H1 (cell line): ENCODE data around the gene SYT2. TPM values are rescaled to one million over a fixed set of nuclear protein-coding genes. Genes with fewer than 3 reads are reported as not detected.

Experiments
- CTCF ChIA-PET: fragments of 300-600 bp; sonication (Branson Sonifier 250); formaldehyde crosslinking; loops from one replicate; lab custom pipeline; 2021; ENCODE audit not compliant: partially characterized antibody; lab: Charles Lee
- POLR2A ChIA-PET: fragments of 300-600 bp; sonication (Branson Sonifier 250); formaldehyde crosslinking; loops from one replicate; lab custom pipeline; 2021; ENCODE audit warnings: inconsistent platforms; ENCODE audit not compliant: partially characterized antibody; lab: Charles Lee
- DNase-seq, 2 experiments: peaks; one replicate each; pipeline versions ENCODE4 v3.0.0 to v3.0.0-alpha.2; 2010 to 2022; ENCODE audit warnings: low spot score in 2 of 2, low read depth in 1 of 2, mixed read lengths in 1 of 2
- FAIRE-seq: peaks from 2 replicates; lab custom pipeline; 2011; peaks lifted over from hg19 to GRCh38; lab: Jason Lieb, UNC
- H2AFZ ChIP-seq: 2 replicates; pipeline ENCODE4 v1.8.1; 2012; ENCODE audit warnings: low read length, inconsistent platforms
- H2AK5ac ChIP-seq: 2 replicates; pipeline ENCODE4 v1.6.1; 2013; ENCODE audit warnings: low read depth, low read length
- H2BK120ac ChIP-seq: replicated peaks from 2 replicates; pipeline ENCODE3; 2013; ENCODE audit warnings: low read depth, low read length, inconsistent platforms
- H2BK12ac ChIP-seq: 2 replicates; pipeline ENCODE4 v1.6.1; 2013; ENCODE audit warnings: low read depth, low read length
- H2BK15ac ChIP-seq: 2 replicates; pipeline ENCODE4 v1.6.1; 2013; ENCODE audit warnings: low read length
- H2BK20ac ChIP-seq: 2 replicates; pipeline ENCODE4 v1.6.1; 2013; ENCODE audit warnings: low read length
- H2BK5ac ChIP-seq: 2 replicates; pipeline ENCODE4 v1.6.1; 2013; ENCODE audit warnings: low read depth, low read length
- H3K14ac ChIP-seq: 2 replicates; pipeline ENCODE4 v1.6.1; 2013; ENCODE audit warnings: inconsistent platforms; ENCODE audit not compliant: insufficient read length
- H3K18ac ChIP-seq: 2 replicates; pipeline ENCODE4 v1.6.1; 2013; ENCODE audit warnings: low read length; ENCODE audit errors: extremely low read depth
- H3K23ac ChIP-seq: 2 replicates; pipeline ENCODE4 v1.6.1; 2013; ENCODE audit warnings: inconsistent platforms; ENCODE audit not compliant: insufficient read length
- H3K23me2 ChIP-seq: 2 replicates; pipeline ENCODE4 v1.6.1; 2013; ENCODE audit warnings: low read depth, low read length
- H3K27ac ChIP-seq: 2 replicates; pipeline ENCODE4 v1.6.1; 2011; ENCODE audit warnings: low read depth, low read length, inconsistent platforms
- H3K27me3 ChIP-seq, 4 experiments: replicated peaks in 1 of 4; 1 replicate in 1 of 4; 2 replicates in 3 of 4; pipeline versions ENCODE4 v1.6.1 to v1.8.1; 2011 to 2013; ENCODE audit warnings: low read length in 3 of 4, mild to moderate bottlenecking in 3 of 4, inconsistent platforms in 2 of 4, mixed read lengths in 2 of 4, moderate library complexity in 1 of 4; ENCODE audit not compliant: control insufficient read depth in 3 of 4, insufficient read depth in 3 of 4; ENCODE audit errors: extremely low read depth in 1 of 4
- H3K36me3 ChIP-seq, 4 experiments: 2 replicates each; pipeline versions ENCODE4 v1.6.1 to v1.8.1; 2011 to 2013; ENCODE audit warnings: mild to moderate bottlenecking in 4 of 4, low read length in 3 of 4, moderate library complexity in 2 of 4, control low read depth in 1 of 4, inconsistent platforms in 1 of 4; ENCODE audit not compliant: insufficient read depth in 4 of 4, control insufficient read depth in 2 of 4
- H3K4ac ChIP-seq: replicated peaks from 2 replicates; pipeline ENCODE3; 2013; ENCODE audit warnings: low read length, low read depth, mixed read lengths, inconsistent platforms; ENCODE audit not compliant: insufficient read length
- H3K4me1 ChIP-seq, 4 experiments: replicated peaks in 1 of 4; 1 replicate in 1 of 4; 2 replicates in 3 of 4; pipeline versions ENCODE4 v1.6.1 to v1.8.1; 2011 to 2013; ENCODE audit warnings: low read length in 3 of 4, inconsistent platforms in 2 of 4, mixed read lengths in 1 of 4; ENCODE audit not compliant: insufficient read depth in 4 of 4, control insufficient read depth in 3 of 4
- H3K4me2 ChIP-seq, 2 experiments: 2 replicates each; pipeline versions ENCODE4 v1.6.1 to v1.8.1; 2011 to 2013; ENCODE audit warnings: low read depth in 2 of 2, low read length in 2 of 2, control low read depth in 1 of 2, inconsistent platforms in 1 of 2, mild to moderate bottlenecking in 1 of 2; ENCODE audit not compliant: insufficient read depth in 1 of 2
- H3K4me3 ChIP-seq, 4 experiments: fragments of 200-600, 300-600 bp in 1 of 4; sonication (generic), shearing (Covaris generic), sonication (Bioruptor Twin) in 1 of 4; 2 replicates each; pipeline versions ENCODE4 v1.5.1 to v1.8.1; 2011 to 2016; ENCODE audit warnings: low read length in 4 of 4, low read depth in 3 of 4, control low read depth in 2 of 4, inconsistent platforms in 2 of 4, mild to moderate bottlenecking in 2 of 4, mixed read lengths in 1 of 4, moderate library complexity in 1 of 4; ENCODE audit not compliant: insufficient read depth in 2 of 4; ENCODE audit errors: extremely low read depth in 1 of 4
- H3K56ac ChIP-seq: replicated peaks from 2 replicates; pipeline ENCODE3; 2013; ENCODE audit warnings: low read depth, mild to moderate bottlenecking, mixed read lengths, low read length, inconsistent platforms; ENCODE audit not compliant: insufficient read length
- H3K79me1 ChIP-seq: 2 replicates; pipeline ENCODE4 v1.6.1; 2013; ENCODE audit warnings: low read depth, low read length, control low read depth
- H3K79me2 ChIP-seq, 2 experiments: 2 replicates each; pipeline versions ENCODE4 v1.6.1 to v1.8.1; 2012 to 2013; ENCODE audit warnings: low read length in 2 of 2, mild to moderate bottlenecking in 2 of 2, inconsistent platforms in 1 of 2; ENCODE audit not compliant: insufficient read depth in 2 of 2, control insufficient read depth in 1 of 2
- H3K9ac ChIP-seq, 4 experiments: replicated peaks in 1 of 4; 1 replicate in 1 of 4; 2 replicates in 3 of 4; pipeline versions ENCODE4 v1.6.1 to v1.8.1; 2011 to 2013; ENCODE audit warnings: low read depth in 3 of 4, low read length in 3 of 4, control low read depth in 2 of 4, mild to moderate bottlenecking in 2 of 4, moderate library complexity in 2 of 4, inconsistent platforms in 1 of 4; ENCODE audit errors: extremely low read depth in 1 of 4
- H3K9me3 ChIP-seq, 2 experiments: 2 replicates each; pipeline versions ENCODE4 v1.6.1 to v1.8.1; 2012 to 2013; ENCODE audit warnings: mild to moderate bottlenecking in 2 of 2, moderate library complexity in 2 of 2, control low read depth in 1 of 2, inconsistent platforms in 1 of 2, low read depth in 1 of 2, low read length in 1 of 2, mixed read lengths in 1 of 2; ENCODE audit not compliant: insufficient read depth in 2 of 2
- H4K20me1 ChIP-seq, 2 experiments: replicated peaks in 1 of 2; 2 replicates each; pipeline versions ENCODE3 to v1.8.1; 2011 to 2013; ENCODE audit warnings: inconsistent platforms in 2 of 2, low read length in 2 of 2, mild to moderate bottlenecking in 1 of 2; ENCODE audit not compliant: insufficient read depth in 2 of 2, control insufficient read depth in 1 of 2
- H4K5ac ChIP-seq: 2 replicates; pipeline ENCODE4 v1.6.1; 2013; ENCODE audit warnings: low read length, low read depth, mixed read lengths, inconsistent platforms; ENCODE audit not compliant: insufficient read length
- H4K8ac ChIP-seq: 2 replicates; pipeline ENCODE4 v1.8.0; 2013; ENCODE audit warnings: mild to moderate bottlenecking, moderate library complexity, low read length, inconsistent platforms; ENCODE audit not compliant: insufficient read depth; ENCODE audit errors: extremely low read depth
- H4K91ac ChIP-seq: replicated peaks from 2 replicates; pipeline ENCODE3; 2013; ENCODE audit warnings: low read length, mixed read lengths, inconsistent platforms; ENCODE audit not compliant: insufficient read length
- ATF3 ChIP-seq: IDR thresholded peaks from 2 replicates; pipeline ENCODE4 v1.6.1; 2011; ENCODE audit warnings: low read depth, mild to moderate bottlenecking, low read length; ENCODE audit not compliant: insufficient read depth
- CBX8 ChIP-seq: fragments of 300-800, 300-1000 bp; sonication (generic); IDR thresholded peaks from 2 replicates; pipeline ENCODE4 v1.7.1; 2016; ENCODE audit warnings: low read depth, low read length, borderline replicate concordance
- GTF2F1 ChIP-seq: IDR thresholded peaks from 2 replicates; pipeline ENCODE4 v1.6.1; 2012; ENCODE audit warnings: low read depth, low read length, improper control_type of control experiment, borderline replicate concordance
- JUND ChIP-seq: IDR thresholded peaks from 2 replicates; pipeline ENCODE4 v1.6.1; 2011; ENCODE audit warnings: mild to moderate bottlenecking, improper control_type of control experiment, low read length
- PHF8 ChIP-seq: fragments of 200-600 bp; sonication (generic); conservative IDR thresholded peaks from 2 replicates; pipeline ENCODE4 v1.7.1; 2012; ENCODE audit warnings: low read depth, mild to moderate bottlenecking, inconsistent platforms, low read length, moderate library complexity
- POLR2A ChIP-seq, 2 experiments: IDR thresholded peaks; 1 replicate in 1 of 2; 2 replicates in 1 of 2; pipeline ENCODE4 v1.6.1; 2011; ENCODE audit warnings: low read depth in 2 of 2, low read length in 2 of 2, mild to moderate bottlenecking in 2 of 2; ENCODE audit errors: control extremely low read depth in 1 of 2
- RBBP5 ChIP-seq: IDR thresholded peaks from 2 replicates; pipeline ENCODE4 v1.7.1; 2012; ENCODE audit warnings: low read depth, mild to moderate bottlenecking, inconsistent platforms, low read length, moderate library complexity, borderline replicate concordance
- RNF2 ChIP-seq: fragments of 200-900, 300-1000 bp; sonication (generic); IDR thresholded peaks from 2 replicates; pipeline ENCODE4 v1.7.1; 2016; ENCODE audit warnings: borderline replicate concordance, low read depth, mild to moderate bottlenecking, antibody characterized with exemption, low read length; ENCODE audit not compliant: poor library complexity, severe bottlenecking; ENCODE audit errors: missing control alignments
- RXRA ChIP-seq: IDR thresholded peaks from 2 replicates; pipeline ENCODE4 v1.6.1; 2011; ENCODE audit warnings: low read depth, mild to moderate bottlenecking, low read length, moderate library complexity; ENCODE audit not compliant: insufficient read depth
- SAP30 ChIP-seq: fragments of 300-600 bp; sonication (generic); IDR thresholded peaks from 2 replicates; pipeline ENCODE4 v1.7.1; 2012; ENCODE audit warnings: low read length, moderate library complexity, mild to moderate bottlenecking, inconsistent platforms; ENCODE audit not compliant: insufficient read depth, insufficient replicate concordance
- SP2 ChIP-seq: IDR thresholded peaks from 2 replicates; pipeline ENCODE4 v1.6.1; 2012; ENCODE audit warnings: mild to moderate bottlenecking, low read length, inconsistent platforms
- ZNF274 ChIP-seq: IDR thresholded peaks from 2 replicates; pipeline ENCODE4 v1.7.0; 2012; ENCODE audit warnings: low read length, borderline replicate concordance; ENCODE audit errors: extremely low read depth
- WGBS, 2 experiments: shearing (Covaris generic) in 1 of 2; methylation state at CpG; one replicate each; pipeline versions ENCODE4 v1.1.6 to v1.1.7; 2013 to 2015; ENCODE audit warnings: low lambda C conversion rate in 2 of 2, mixed read lengths in 2 of 2, inconsistent platforms in 1 of 2, low coverage in 1 of 2, missing lambda C conversion rate in 1 of 2; ENCODE audit not compliant: insufficient replicate concordance in 2 of 2, insufficient coverage in 1 of 2, insufficient read length in 1 of 2; ENCODE audit errors: extremely low coverage in 1 of 2, missing lambda C conversion rate in 1 of 2; 5-methylcytosine and 5-hydroxymethylcytosine counted together
- polyA plus RNA-seq, 7 experiments: library from polyadenylated mRNA; depleted of rRNA in 3 of 7; stranded (reverse) in 5 of 7; unstranded in 2 of 7; fragments of >200 nt in 5 of 7; fragments of 200-250 nt in 2 of 7; gene quantifications; 1 replicate in 5 of 7; 2 replicates in 1 of 7; 4 replicates in 1 of 7; pipeline versions ENCODE4 v1.2.1 to v1.2.3, GENCODE V29; 2011 to 2013; ENCODE audit warnings: missing spikeins in 2 of 7, mixed read lengths in 2 of 7
- total RNA-seq: library from RNA; stranded (reverse); fragmentation: NEBNext Ultra II Directional; extraction: Animal tissue kit (Norgen Biotek cat#: 25700); gene quantifications from 2 replicates; pipeline ENCODE4 v1.2.1, GENCODE V29; 2021

Gene SYT2
- total and polyA plus RNA-seq, 2 of the 8 experiments (the other 6 are each of a cell fraction or from before 2014, with no cell fraction given) = 2.8 to 11.0 TPM

GRCh38 chr1:202568410-202568809, 141.8 kb downstream of the SYT2 start:
- Histone ChIP-seq H3K9ac (no peak overlapping the region), H3K4me1 (peaks cover 4 to 25% (median 15%) of the 10 kb centered on the region in 4 experiments; a peak in 6 of 7 replicates), H4K5ac (no peak overlapping the region), H3K56ac (no peak overlapping the region), H2AFZ (no peak overlapping the region), H3K9me3 (no peaks in the 10 kb centered on the region), H4K91ac (no peak overlapping the region), H3K36me3 (no peaks in the 10 kb centered on the region), H3K4me2 (peak overlapping the region in 1 of 2 experiments; percentile 36; a peak in 1 of 4 replicates), H2AK5ac (no peak overlapping the region), H3K23ac (no peak overlapping the region), H3K79me2 (no peaks in the 10 kb centered on the region), H2BK20ac (no peak overlapping the region), H3K4me3 (no peak overlapping the region; a peak in 1 of 8 replicates), H2BK12ac (no peak overlapping the region; the same call in 1 of the 2 replicates), H3K23me2 (no peaks in the 10 kb centered on the region), H3K27ac (no peak overlapping the region), H3K4ac (no peak overlapping the region), H4K20me1 (no peaks in the 10 kb centered on the region), H3K79me1 (no peaks in the 10 kb centered on the region), H3K27me3 (no peaks in the 10 kb centered on the region), H2BK15ac (no peak overlapping the region), H4K8ac (no peak overlapping the region), H2BK5ac (peak overlapping the region; percentile 22; the same call in 1 of the 2 replicates), H2BK120ac (no peak overlapping the region), H3K14ac (no peak overlapping the region), H3K18ac (no peak overlapping the region)
- FAIRE-seq (no peak), DNase-seq (no peak)
- 75% methylated on average over 2 of the region's 2 CpGs; no CpG with 5 or more reads in 1 of the 2 experiments for WGBS, 2 experiments
- POLR2A ChIA-PET = interaction anchor here (1.0 to 1.4 kb wide), 5 partner anchors 9 to 64 kb away, joined by 3 to 4 read pairs (median 4); no protein-coding TSS in a partner anchor
- TF ChIP-seq PHF8 (no peak), ATF3 (no peak), POLR2A (IDR thresholded peaks at IDR 0.05; ENCODE audit: control extremely low read depth in 1 of 2, low read depth in 2 of 2, low read length in 2 of 2) (no peak), CBX8 (no peak), RXRA (no peak), RBBP5 (no peak), ZNF274 (no peak), SP2 (no peak), GTF2F1 (no peak), RNF2 (no peak), JUND (no peak), SAP30 (no peak)
- CTCF ChIA-PET = interaction anchor here (0.7 to 10.1 kb wide), 10 partner anchors 10 to 569 kb away, joined by 3 to 78 read pairs (median 5); no protein-coding TSS in a partner anchor
